Measurements from ENCODE around the gene ARVCF.

The ARVCF gene

GRCh38 chr22:20017622-20017958 lies 967 bp upstream of the ARVCF start:
- no peak for DNase-seq (ENCODE audit: low spot score)

GRCh38 chr22:20015971-20016733 lies 471 bp downstream of the ARVCF start:
- DNase-seq (ENCODE audit: low spot score), result no peak

- DNase-seq (ENCODE audit: low spot score), result no peak
Measured at GRCh38 chr22:20015187-20015625, 1.4 kb downstream of the ARVCF start.

GRCh38 chr22:20014526-20015186 lies 2.0 kb downstream of the ARVCF start:
- DNase-seq (ENCODE audit: low spot score), result no peak

GRCh38 chr22:20013382-20013871 lies 3.2 kb downstream of the ARVCF start:
- DNase-seq (ENCODE audit: low spot score), result no peak

- no peak for DNase-seq (ENCODE audit: low spot score)
Measured at GRCh38 chr22:20012741-20013331, 3.8 kb downstream of the ARVCF start.

GRCh38 chr22:20011993-20012740 lies 4.5 kb downstream of the ARVCF start:
- no peak for DNase-seq (ENCODE audit: low spot score)

- no peak for DNase-seq (ENCODE audit: low spot score)
Measured at GRCh38 chr22:20011123-20011992, 5.3 kb downstream of the ARVCF start.

- no peak for DNase-seq (ENCODE audit: low spot score)
Measured at GRCh38 chr22:20010307-20011122, 6.1 kb downstream of the ARVCF start.

GRCh38 chr22:20009582-20010306 lies 6.9 kb downstream of the ARVCF start:
- DNase-seq (ENCODE audit: low spot score), result no peak

GRCh38 chr22:20009018-20009491 lies 7.6 kb downstream of the ARVCF start:
- no peak for DNase-seq (ENCODE audit: low spot score)

GRCh38 chr22:20008221-20008995 lies 8.2 kb downstream of the ARVCF start:
- no peak for DNase-seq (ENCODE audit: low spot score)

GRCh38 chr22:20004464-20004863 lies 12.2 kb downstream of the ARVCF start:
- DNase-seq (ENCODE audit: low spot score), result no peak

- no peak for DNase-seq (ENCODE audit: low spot score)
Measured at GRCh38 chr22:20003304-20003703, 13.3 kb downstream of the ARVCF start.

- DNase-seq (ENCODE audit: low spot score), result no peak
Measured at GRCh38 chr22:20002636-20003035, 14.0 kb downstream of the ARVCF start.

GRCh38 chr22:20002128-20002527 lies 14.5 kb downstream of the ARVCF start:
- no peak for DNase-seq (ENCODE audit: low spot score)

- DNase-seq (ENCODE audit: low spot score), result no peak
Measured at GRCh38 chr22:20001082-20001638, 15.5 kb downstream of the ARVCF start.

- peak; percentile 46 for DNase-seq (ENCODE audit: low spot score)
Measured at GRCh38 chr22:20000246-20001081, 16.2 kb downstream of the ARVCF start.
